Suppressor macrophage treated with lipopolysaccharide for 1 hour (primary cell): Measurements from ENCODE around the gene CASQ2.

Source experiments
- DNase-seq, 3 donors: peaks; one replicate each; pipeline ENCODE4 v3.0.0-alpha.2; 2020 to 2022

CASQ2 gene

GRCh38 chr1:115685029-115685705 is 83.3 kb downstream of the CASQ2 start:
- DNase-seq = no peak

- DNase-seq = no peak
Observed at GRCh38 chr1:115682792-115683191, 85.7 kb downstream of the CASQ2 start.

GRCh38 chr1:115680730-115681111 is 87.8 kb downstream of the CASQ2 start:
- no peak for DNase-seq

- DNase-seq = peak in 1 of 3 donors; percentile 7
Observed at GRCh38 chr1:115679141-115679611, 89.3 kb downstream of the CASQ2 start.

GRCh38 chr1:115678141-115678540 is 90.4 kb downstream of the CASQ2 start:
- DNase-seq = no peak

- DNase-seq = no peak
Observed at GRCh38 chr1:115677565-115677964, 90.9 kb downstream of the CASQ2 start.

GRCh38 chr1:115677182-115677555 is 91.3 kb downstream of the CASQ2 start:
- no peak for DNase-seq

GRCh38 chr1:115676498-115677181 is 91.9 kb downstream of the CASQ2 start:
- no peak for DNase-seq

- no peak for DNase-seq
Observed at GRCh38 chr1:115672224-115673009, 96.1 kb downstream of the CASQ2 start.

GRCh38 chr1:115671176-115671934 is 97.2 kb downstream of the CASQ2 start:
- DNase-seq = no peak

- no peak for DNase-seq
Observed at GRCh38 chr1:115670476-115671175, 97.9 kb downstream of the CASQ2 start.

GRCh38 chr1:115669886-115670285 is 98.6 kb downstream of the CASQ2 start:
- DNase-seq = no peak

- DNase-seq = peak in 1 of 3 donors; percentile 5
Observed at GRCh38 chr1:115669002-115669673, 99.4 kb downstream of the CASQ2 start.

GRCh38 chr1:115668579-115668978 is 99.9 kb downstream of the CASQ2 start:
- no peak for DNase-seq

- DNase-seq = no peak
Observed at GRCh38 chr1:115666702-115667101, 101.8 kb downstream of the CASQ2 start.

- no peak for DNase-seq
Observed at GRCh38 chr1:115666206-115666605, 102.3 kb downstream of the CASQ2 start.

- no peak for DNase-seq
Observed at GRCh38 chr1:115665319-115666096, 103.0 kb downstream of the CASQ2 start.

GRCh38 chr1:115661157-115661556 is 107.4 kb downstream of the CASQ2 start:
- DNase-seq = no peak

- no peak for DNase-seq
Observed at GRCh38 chr1:115660151-115660550, 108.4 kb downstream of the CASQ2 start.

GRCh38 chr1:115658646-115659045 is 109.9 kb downstream of the CASQ2 start:
- no peak for DNase-seq
